Esophagus squamous epithelium (tissue), 5 donors: ENCODE measurements around the gene VWA3A. TPM values are rescaled to one million over a fixed set of nuclear protein-coding genes. Genes with fewer than 3 reads are reported as not detected.
"Not testable (repeated sequence)": the region's sequence is repeated elsewhere in the genome, so short reads cannot be mapped to it uniquely, and the experiment has no call there.

Experiments used
- DNase-seq: peaks from one replicate; lab custom pipeline; 2025; lab: John Stamatoyannopoulos, UW
- H3K27ac ChIP-seq, 4 donors: fragments of 200-600 bp; sonication (generic); one replicate each; pipeline ENCODE4 v1.5.1; 2016 to 2019; ENCODE audit warnings: mild to moderate bottlenecking in 1 of 4
- H3K27me3 ChIP-seq, 4 donors: fragments of 200-600 bp; sonication (generic); 1 replicate in 3 of 4; 2 replicates in 1 of 4; pipeline versions ENCODE4 v1.5.1 to v1.6.0; 2017 to 2021; ENCODE audit warnings: antibody characterized with exemption in 1 of 4
- H3K36me3 ChIP-seq, 3 donors: fragments of 200-600 bp; sonication (generic); one replicate each; pipeline ENCODE4 v1.5.1; 2016 to 2019
- H3K4me1 ChIP-seq, 3 donors: fragments of 200-600 bp; sonication (generic); one replicate each; pipeline ENCODE4 v1.5.1; 2017 to 2019
- H3K4me3 ChIP-seq, 4 donors: fragments of 200-600 bp; sonication (generic); 1 replicate in 3 of 4; 2 replicates in 1 of 4; pipeline ENCODE4 v1.5.1; 2016 to 2019; ENCODE audit warnings: mild to moderate bottlenecking in 2 of 4, moderate library complexity in 1 of 4
- H3K9me3 ChIP-seq, 3 donors: fragments of 200-600 bp; sonication (generic); one replicate each; pipeline ENCODE4 v1.5.1; 2016 to 2019
- POLR2A ChIP-seq, 4 donors: fragments of 450-650 bp; IDR thresholded peaks; one replicate each; pipeline ENCODE4 v1.6.1; 2017; ENCODE audit warnings: antibody characterized with exemption in 4 of 4, mild to moderate bottlenecking in 4 of 4, moderate library complexity in 3 of 4
- WGBS, 2 donors: methylation state at CpG; one replicate each; pipeline ENCODE4 v1.1.5; 2018; 5-methylcytosine and 5-hydroxymethylcytosine counted together
- intact Hi-C: fragments of 100-400 bp; cut with DNase I; formaldehyde crosslinking; loops from one replicate; pipeline ENCODE4 v1.15.0; 2022
- total RNA-seq, 4 donors: library from RNA; depleted of rRNA; stranded (reverse); fragments of >200 nt; gene quantifications; one replicate each; pipeline ENCODE4 v1.1.0, GENCODE V29; 2016
- TF ChIP-seq, protein P1 (sequence below), 6 experiments: fragments of 450-650 bp in 4 of 6; fragments of 200-600 bp in 2 of 6; sonication (generic) in 2 of 6; IDR thresholded peaks; one replicate each; pipeline ENCODE4 v1.5.1; 2016 to 2019; ENCODE audit warnings: antibody characterized with exemption in 6 of 6, mild to moderate bottlenecking in 4 of 6, moderate library complexity in 4 of 6
- donor health status: DM: yes; HTN: yes; CAD: no.

VWA3A gene
- total RNA-seq, 4 donors from 2014 or later = not detected

DNA sequence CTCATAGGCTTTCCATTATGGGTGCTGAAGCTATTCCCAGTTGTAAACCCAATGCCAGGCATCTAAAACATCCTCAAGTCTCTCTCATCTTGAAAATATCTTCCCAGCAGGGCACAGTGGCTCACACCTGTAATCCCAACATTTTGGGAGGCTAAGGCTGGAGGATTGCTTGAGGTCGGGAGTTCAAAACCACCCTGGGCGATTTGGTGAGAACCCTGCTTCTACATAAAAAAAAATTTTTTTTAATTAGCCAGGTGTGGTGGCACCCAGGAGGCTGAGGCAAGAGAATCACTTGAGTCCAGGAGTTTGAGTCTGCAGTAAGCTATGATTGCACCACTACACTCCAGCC is 100.7 kb downstream of the VWA3A start:
- Histone ChIP-seq H3K27ac (peak overlapping the region; percentile 96 to 99 (median 98)), H3K36me3 (no peaks in the 10 kb centered on the region), H3K4me3 (peak overlapping the region in 1 of 4 donors; percentile 76), H3K27me3 (no peaks in the 10 kb centered on the region), H3K9me3 (no peaks in the 10 kb centered on the region), H3K4me1 (peaks cover 19 to 68% (median 34%) of the 10 kb centered on the region in 3 donors)
- DNase-seq = no peak
- WGBS, 2 donors = 78 to 90% methylated on average over 2 of the region's 2 CpGs
- intact Hi-C loops = no loop called here
- TF ChIP-seq POLR2A (IDR thresholded peaks at IDR 0.05) = no peak
- TF ChIP-seq, protein P1, sequence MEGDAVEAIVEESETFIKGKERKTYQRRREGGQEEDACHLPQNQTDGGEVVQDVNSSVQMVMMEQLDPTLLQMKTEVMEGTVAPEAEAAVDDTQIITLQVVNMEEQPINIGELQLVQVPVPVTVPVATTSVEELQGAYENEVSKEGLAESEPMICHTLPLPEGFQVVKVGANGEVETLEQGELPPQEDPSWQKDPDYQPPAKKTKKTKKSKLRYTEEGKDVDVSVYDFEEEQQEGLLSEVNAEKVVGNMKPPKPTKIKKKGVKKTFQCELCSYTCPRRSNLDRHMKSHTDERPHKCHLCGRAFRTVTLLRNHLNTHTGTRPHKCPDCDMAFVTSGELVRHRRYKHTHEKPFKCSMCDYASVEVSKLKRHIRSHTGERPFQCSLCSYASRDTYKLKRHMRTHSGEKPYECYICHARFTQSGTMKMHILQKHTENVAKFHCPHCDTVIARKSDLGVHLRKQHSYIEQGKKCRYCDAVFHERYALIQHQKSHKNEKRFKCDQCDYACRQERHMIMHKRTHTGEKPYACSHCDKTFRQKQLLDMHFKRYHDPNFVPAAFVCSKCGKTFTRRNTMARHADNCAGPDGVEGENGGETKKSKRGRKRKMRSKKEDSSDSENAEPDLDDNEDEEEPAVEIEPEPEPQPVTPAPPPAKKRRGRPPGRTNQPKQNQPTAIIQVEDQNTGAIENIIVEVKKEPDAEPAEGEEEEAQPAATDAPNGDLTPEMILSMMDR (IDR thresholded peaks at IDR 0.05) = no peak

DNA sequence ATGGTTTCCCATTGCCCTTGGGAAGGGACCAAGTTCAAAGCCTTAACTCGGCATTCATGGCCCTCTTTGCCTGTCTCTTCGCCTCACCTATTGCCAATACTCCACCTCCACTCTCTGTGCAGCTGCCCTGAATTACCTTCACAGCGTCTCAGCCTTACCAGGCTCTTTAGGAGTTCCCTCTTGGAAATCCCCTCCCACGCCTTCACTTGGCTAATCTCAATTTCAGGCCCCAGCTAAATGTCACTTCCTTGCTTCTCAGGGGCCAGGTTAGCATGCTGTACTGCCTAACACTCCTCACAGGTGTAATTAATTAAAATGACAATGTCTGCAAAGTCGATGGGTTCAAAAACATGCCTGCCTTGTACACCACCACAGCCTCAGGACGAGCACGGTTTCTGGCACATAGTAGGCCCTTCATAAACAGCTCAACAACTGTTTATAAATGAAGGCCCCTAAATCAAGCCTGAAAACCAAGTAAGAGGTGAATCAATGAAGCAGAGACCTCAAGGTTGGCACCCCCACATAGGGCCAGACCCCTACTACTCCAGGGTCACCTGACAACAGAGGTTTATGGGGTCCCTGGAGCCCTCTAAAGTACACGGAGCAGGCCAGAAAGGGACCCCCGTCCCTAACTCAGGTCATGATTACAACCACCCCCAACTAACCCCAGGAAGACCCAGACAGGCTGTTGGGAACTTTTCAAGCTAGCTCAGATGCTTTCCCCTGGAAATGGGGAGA is 102.5 kb downstream of the VWA3A start:
- DNase-seq = no peak
- no peak overlapping the region for H3K4me3 ChIP-seq
- H3K27me3 ChIP-seq = no peaks in the 10 kb centered on the region
- intact Hi-C loops = no loop called here
- no peak for TF ChIP-seq POLR2A (IDR thresholded peaks at IDR 0.05)
- TF ChIP-seq, protein P1 (IDR thresholded peaks at IDR 0.05) = no peak
- no peaks in the 10 kb centered on the region for H3K9me3 ChIP-seq
- peaks cover 20 to 66% (median 36%) of the 10 kb centered on the region in 3 donors for H3K4me1 ChIP-seq
- WGBS, 2 donors = 64 to 77% methylated on average over 6 to 9 of the region's 9 CpGs
- no peaks in the 10 kb centered on the region for H3K36me3 ChIP-seq
- peak overlapping the region; percentile 67 to 99 (median 86) for H3K27ac ChIP-seq

DNA sequence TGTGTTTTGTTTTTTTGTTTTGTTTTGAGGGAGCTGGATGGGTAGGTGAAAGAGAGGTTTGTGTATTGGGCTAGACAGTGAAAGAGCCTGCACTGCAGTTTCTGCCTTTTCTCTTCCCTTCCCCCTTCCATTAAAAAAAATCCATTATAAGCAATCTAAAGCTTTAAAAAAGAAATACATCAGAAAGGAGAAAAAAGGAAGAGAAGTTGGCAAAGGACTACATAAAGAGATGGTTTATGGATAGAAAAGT is 103.0 kb downstream of the VWA3A start:
- peak overlapping the region in 1 of 4 donors; percentile 53 for H3K4me3 ChIP-seq
- H3K36me3 ChIP-seq = no peaks in the 10 kb centered on the region
- no peak for DNase-seq
- no peaks in the 10 kb centered on the region for H3K9me3 ChIP-seq
- TF ChIP-seq, protein P1 (IDR thresholded peaks at IDR 0.05) = no peak
- peak overlapping the region; percentile 67 to 99 (median 81) for H3K27ac ChIP-seq
- no peaks in the 10 kb centered on the region for H3K27me3 ChIP-seq
- intact Hi-C loops = no loop called here
- H3K4me1 ChIP-seq = peaks cover 24 to 67% (median 41%) of the 10 kb centered on the region in 3 donors

DNA sequence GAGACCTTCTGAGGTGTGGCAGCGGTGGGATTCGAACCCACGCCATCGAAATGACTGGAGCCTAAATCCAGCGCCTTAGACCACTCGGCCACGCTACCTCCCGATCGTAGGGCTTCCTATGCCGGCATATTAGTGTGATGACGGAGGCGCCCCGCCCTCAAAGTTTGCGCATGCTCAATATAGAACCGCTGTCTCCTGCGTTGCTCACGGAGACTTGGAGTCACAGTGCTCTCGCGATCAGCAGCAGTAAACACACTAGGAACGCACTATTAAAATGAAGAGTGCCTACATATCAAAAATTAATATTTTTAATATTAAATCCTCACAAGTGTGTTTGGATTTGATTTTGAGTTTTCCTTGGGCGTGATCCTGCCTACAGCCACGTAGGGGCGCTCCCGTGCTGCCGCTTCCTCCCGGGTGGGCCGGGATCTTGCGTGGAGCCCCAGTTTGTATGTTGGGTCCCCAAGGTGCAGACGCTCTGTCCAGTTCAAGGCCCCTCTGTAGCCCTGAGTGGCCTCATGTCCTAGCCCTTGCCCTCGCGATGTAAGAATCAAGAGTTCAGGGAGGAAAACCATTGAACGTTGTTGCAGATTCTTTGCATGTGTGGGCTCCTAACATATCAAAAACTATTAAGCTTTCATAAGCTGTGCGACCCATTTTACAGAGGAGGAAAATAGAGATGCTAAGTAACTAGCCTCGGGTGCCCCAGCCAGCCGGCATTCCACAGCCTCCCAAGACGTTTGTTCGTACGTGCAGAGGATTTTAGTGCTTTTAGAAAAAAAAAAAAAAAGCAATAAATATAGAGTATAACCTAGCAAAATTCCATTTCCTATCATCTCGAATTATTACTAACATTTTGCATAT is 103.6 kb downstream of the VWA3A start:
- WGBS, 2 donors = 2 to 3% methylated on average over 36 to 38 of the region's 39 CpGs
- no peaks in the 10 kb centered on the region for H3K9me3 ChIP-seq
- H3K27ac ChIP-seq = peak overlapping the region; percentile 67 to 99 (median 81)
- H3K27me3 ChIP-seq = no peaks in the 10 kb centered on the region
- peak overlapping the region; percentile 28 to 60 (median 54) for H3K4me3 ChIP-seq
- H3K4me1 ChIP-seq = peaks cover 26 to 70% (median 41%) of the 10 kb centered on the region in 3 donors
- no peak for DNase-seq
- TF ChIP-seq, protein P1 (IDR thresholded peaks at IDR 0.05) = peak; percentile 74 to 96 (median 86)
- peak in 1 of 4 donors; percentile 43 for TF ChIP-seq POLR2A (IDR thresholded peaks at IDR 0.05)
- intact Hi-C loops = no loop called here
- no peaks in the 10 kb centered on the region for H3K36me3 ChIP-seq

DNA sequence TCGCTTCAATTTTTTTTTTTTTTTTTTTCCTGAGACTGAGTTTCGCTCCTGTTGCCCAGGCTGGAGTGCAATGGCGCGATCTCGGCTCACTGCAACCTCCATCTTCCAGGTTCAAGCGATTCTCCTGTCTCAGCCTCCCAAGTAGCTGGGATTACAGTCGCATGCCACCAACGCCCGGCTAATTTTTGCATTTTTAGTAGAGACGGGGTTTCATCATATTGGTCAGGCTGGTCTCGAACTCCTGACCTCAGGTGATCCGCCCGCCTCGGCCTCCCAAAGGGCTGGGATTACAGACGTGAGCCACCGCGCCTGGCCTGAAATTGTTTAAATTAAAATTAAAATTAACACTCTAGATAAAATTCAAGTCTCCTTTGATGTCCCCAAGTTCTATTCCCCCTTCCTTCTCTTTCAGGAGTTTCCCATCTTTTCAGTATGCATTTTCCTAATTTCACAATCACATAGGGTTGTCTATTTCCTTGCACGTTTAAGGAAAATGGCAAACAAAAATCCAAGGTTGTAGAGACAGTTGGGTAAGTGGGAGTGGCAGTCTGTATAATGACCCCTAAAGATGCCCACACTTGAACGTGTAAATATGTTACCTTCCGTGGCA is 104.3 kb downstream of the VWA3A start:
- H3K36me3 ChIP-seq, intact Hi-C loops, DNase-seq, H3K27me3 ChIP-seq, H3K9me3 ChIP-seq: not testable (repeated sequence)
- peak overlapping the region in 3 of 4 donors; percentile 53 to 60 (median 55) for H3K4me3 ChIP-seq
- WGBS, 2 donors = 39 to 41% methylated on average over 20 of the region's 20 CpGs
- H3K4me1 ChIP-seq = peaks cover 26 to 75% (median 39%) of the 10 kb centered on the region in 3 donors
- H3K27ac ChIP-seq = peak overlapping the region in 2 of 4 donors; percentile 90 to 99
